ENCODE measurements around the gene MAMSTR.

Gene MAMSTR

DNA sequence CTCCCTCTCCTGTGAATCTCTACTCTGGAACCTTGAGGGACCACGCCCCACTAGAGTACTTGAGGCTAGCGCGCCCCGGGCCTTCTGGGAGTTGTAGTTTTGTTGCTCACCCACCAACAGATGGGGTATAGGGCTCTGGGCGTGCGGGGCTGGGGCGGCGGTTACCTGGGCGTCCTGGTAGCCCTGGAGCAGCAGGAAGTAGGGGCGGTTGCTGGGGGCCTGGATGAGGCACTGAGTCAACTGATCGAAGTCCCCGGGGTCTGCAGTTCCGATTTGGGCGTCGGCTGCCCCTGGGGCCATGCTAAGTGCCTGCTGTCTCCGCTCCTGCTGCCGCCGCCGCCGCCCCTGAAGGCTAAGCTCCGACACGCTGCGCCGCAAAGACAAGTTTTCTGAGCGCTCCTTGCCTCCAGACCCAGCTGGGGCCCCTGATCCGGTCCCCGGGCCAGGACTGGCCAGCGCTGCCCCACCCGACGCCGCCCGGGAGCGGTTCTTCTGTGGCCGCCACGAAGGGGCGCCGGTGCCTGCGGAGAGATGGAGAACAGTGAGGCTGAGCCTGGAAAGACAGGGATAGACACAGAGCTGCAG is 15.6 kb upstream of the MAMSTR start:
- TF ChIP-seq EZH2phosphoT487 (IDR thresholded peaks at IDR 0.05; ENCODE audit: borderline replicate concordance) (no peak), CTCF (conservative IDR thresholded peaks at IDR 0.05; ENCODE audit: low read length) (no peak)
- Histone ChIP-seq H3K79me2 (ENCODE audit: insufficient read depth, low read length) (no peaks in the 10 kb centered on the region), H3K4me3 (ENCODE audit: low read length, poor library complexity, severe bottlenecking) (no peak overlapping the region), H3K4me1 (ENCODE audit: insufficient read depth, low read length, poor library complexity, severe bottlenecking) (peaks cover 12% of the 10 kb centered on the region), H3K36me3 (ENCODE audit: insufficient read depth, low read length) (no peaks in the 10 kb centered on the region), H3K9ac (ENCODE audit: low read depth, low read length, poor library complexity, severe bottlenecking) (no peak overlapping the region), H3K9me2 (replicated peaks; ENCODE audit: low read depth, low read length) (no peaks in the 10 kb centered on the region), H4K20me1 (ENCODE audit: insufficient read depth, low read length, poor library complexity, severe bottlenecking) (no peaks in the 10 kb centered on the region), H3K27me3 (ENCODE audit: insufficient read depth, low read length, poor library complexity, severe bottlenecking) (no peaks in the 10 kb centered on the region), H3F3A (ENCODE audit: low read depth) (no peaks in the 10 kb centered on the region), H3K4me2 (ENCODE audit: low read depth, low read length, poor library complexity, severe bottlenecking) (no peak overlapping the region), H3K9me3 (ENCODE audit: insufficient read depth, low read depth, low read length) (no peaks in the 10 kb centered on the region), H2AFZ (ENCODE audit: low read length) (no peak overlapping the region)

DNA sequence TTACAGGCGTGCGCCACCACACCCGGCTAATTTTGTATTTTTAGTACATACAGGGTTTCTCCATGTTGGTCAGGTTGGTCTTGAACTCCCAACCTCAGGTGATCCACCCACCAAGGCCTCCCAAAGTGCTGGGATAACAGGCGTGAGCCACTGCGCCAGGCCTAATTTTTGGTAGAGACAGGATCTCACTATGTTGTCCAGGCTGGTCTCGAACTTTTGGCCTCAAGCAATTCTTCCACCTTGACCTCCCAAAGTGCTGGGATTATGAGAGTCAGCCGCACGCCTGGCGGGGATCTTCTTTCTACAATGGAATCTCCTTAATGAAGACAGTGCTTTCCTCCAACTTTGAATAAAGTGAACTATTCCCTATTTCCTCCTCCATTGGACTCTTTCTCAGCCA is 15.1 kb upstream of the MAMSTR start:
- no peak overlapping the region for H3K9ac ChIP-seq (ENCODE audit: low read depth, low read length, poor library complexity, severe bottlenecking)

GRCh38 chr19:48731452-48731851 is 11.9 kb upstream of the MAMSTR start:
- no peaks in the 10 kb centered on the region for H3K9me3 ChIP-seq (ENCODE audit: insufficient read depth, low read depth, low read length)
- no peak overlapping the region for H3K4me3 ChIP-seq (ENCODE audit: low read length, poor library complexity, severe bottlenecking)
- H3F3A ChIP-seq (ENCODE audit: low read depth): no peaks in the 10 kb centered on the region
- H2AFZ ChIP-seq (ENCODE audit: low read length): no peak overlapping the region
- H3K27me3 ChIP-seq (ENCODE audit: insufficient read depth, low read length, poor library complexity, severe bottlenecking): no peaks in the 10 kb centered on the region
- no peaks in the 10 kb centered on the region for H3K9me2 ChIP-seq (replicated peaks; ENCODE audit: low read depth, low read length)
- H4K20me1 ChIP-seq (ENCODE audit: insufficient read depth, low read length, poor library complexity, severe bottlenecking): no peaks in the 10 kb centered on the region
- H3K4me2 ChIP-seq (ENCODE audit: low read depth, low read length, poor library complexity, severe bottlenecking): no peak overlapping the region
- no peaks in the 10 kb centered on the region for H3K36me3 ChIP-seq (ENCODE audit: insufficient read depth, low read length)
- no peaks in the 10 kb centered on the region for H3K79me2 ChIP-seq (ENCODE audit: insufficient read depth, low read length)
- no peak overlapping the region for H3K9ac ChIP-seq (ENCODE audit: low read depth, low read length, poor library complexity, severe bottlenecking)
- H3K4me1 ChIP-seq (ENCODE audit: insufficient read depth, low read length, poor library complexity, severe bottlenecking): peaks cover 3% of the 10 kb centered on the region
- TF ChIP-seq EZH2phosphoT487 (IDR thresholded peaks at IDR 0.05; ENCODE audit: borderline replicate concordance) (no peak), CTCF (conservative IDR thresholded peaks at IDR 0.05; ENCODE audit: low read length) (no peak)

More for the DNA sequence above, 15.1 kb upstream of the MAMSTR start:
- TF ChIP-seq CTCF (conservative IDR thresholded peaks at IDR 0.05; ENCODE audit: low read length) (no peak), EZH2phosphoT487 (IDR thresholded peaks at IDR 0.05; ENCODE audit: borderline replicate concordance) (no peak)
- no peaks in the 10 kb centered on the region for H4K20me1 ChIP-seq (ENCODE audit: insufficient read depth, low read length, poor library complexity, severe bottlenecking)
- H3K79me2 ChIP-seq (ENCODE audit: insufficient read depth, low read length): no peaks in the 10 kb centered on the region
- H3K9me3 ChIP-seq (ENCODE audit: insufficient read depth, low read depth, low read length): no peaks in the 10 kb centered on the region
- H3K4me1 ChIP-seq (ENCODE audit: insufficient read depth, low read length, poor library complexity, severe bottlenecking): peaks cover 9% of the 10 kb centered on the region
- H3K36me3 ChIP-seq (ENCODE audit: insufficient read depth, low read length): no peaks in the 10 kb centered on the region
- no peak overlapping the region for H3K4me3 ChIP-seq (ENCODE audit: low read length, poor library complexity, severe bottlenecking)
- no peak overlapping the region for H2AFZ ChIP-seq (ENCODE audit: low read length)
- H3K9me2 ChIP-seq (replicated peaks; ENCODE audit: low read depth, low read length): no peaks in the 10 kb centered on the region
- no peaks in the 10 kb centered on the region for H3K27me3 ChIP-seq (ENCODE audit: insufficient read depth, low read length, poor library complexity, severe bottlenecking)
- H3F3A ChIP-seq (ENCODE audit: low read depth): no peaks in the 10 kb centered on the region
- H3K4me2 ChIP-seq (ENCODE audit: low read depth, low read length, poor library complexity, severe bottlenecking): no peak overlapping the region
